Jurkat, Clone E6-1 (cell line): ENCODE results near the gene ANKRD33.

Source experiments
- DNase-seq: peaks from one replicate; pipeline ENCODE4 v3.0.0-alpha.2; 2011; ENCODE audit warnings: low read depth, low spot score
- H3K4me3 ChIP-seq: 2 replicates; pipeline ENCODE4 v1.5.1; 2011; ENCODE audit warnings: mild to moderate bottlenecking, low read length, control low read depth, moderate library complexity

The ANKRD33 gene

GRCh38 chr12:51855586-51856428, 32.1 kb upstream of the ANKRD33 start:
- no peak overlapping the region for H3K4me3 ChIP-seq
- DNase-seq, result no peak

- DNase-seq, result no peak
Observed at GRCh38 chr12:51860986-51861385, 26.9 kb upstream of the ANKRD33 start.

GRCh38 chr12:51862947-51863346, 25.0 kb upstream of the ANKRD33 start:
- DNase-seq, result no peak

More at GRCh38 chr12:51860986-51861385, 26.9 kb upstream of the ANKRD33 start:
- H3K4me3 ChIP-seq, result no peak overlapping the region

GRCh38 chr12:51863363-51863932, 24.5 kb upstream of the ANKRD33 start:
- no peak for DNase-seq
- H3K4me3 ChIP-seq, result no peak overlapping the region

More at GRCh38 chr12:51862947-51863346, 25.0 kb upstream of the ANKRD33 start:
- H3K4me3 ChIP-seq, result no peak overlapping the region

GRCh38 chr12:51863933-51864832, 23.7 kb upstream of the ANKRD33 start:
- DNase-seq, result no peak
- H3K4me3 ChIP-seq, result no peak overlapping the region

GRCh38 chr12:51864833-51865670, 22.9 kb upstream of the ANKRD33 start:
- no peak overlapping the region for H3K4me3 ChIP-seq
- no peak for DNase-seq

GRCh38 chr12:51865757-51866270, 22.1 kb upstream of the ANKRD33 start:
- no peak for DNase-seq
- no peak overlapping the region for H3K4me3 ChIP-seq

- DNase-seq, result no peak
- no peak overlapping the region for H3K4me3 ChIP-seq
Observed at GRCh38 chr12:51866324-51866723, 21.6 kb upstream of the ANKRD33 start.

GRCh38 chr12:51866762-51867161, 21.1 kb upstream of the ANKRD33 start:
- no peak for DNase-seq
- H3K4me3 ChIP-seq, result no peak overlapping the region

GRCh38 chr12:51867371-51867770, 20.5 kb upstream of the ANKRD33 start:
- no peak for DNase-seq
- H3K4me3 ChIP-seq, result no peak overlapping the region

- no peak overlapping the region for H3K4me3 ChIP-seq
- no peak for DNase-seq
Observed at GRCh38 chr12:51867796-51868428, 20.0 kb upstream of the ANKRD33 start.

- DNase-seq, result no peak
- H3K4me3 ChIP-seq, result no peak overlapping the region
Observed at GRCh38 chr12:51868821-51869495, 18.9 kb upstream of the ANKRD33 start.

- H3K4me3 ChIP-seq, result no peak overlapping the region
Observed at GRCh38 chr12:51869496-51869865, 18.4 kb upstream of the ANKRD33 start.

GRCh38 chr12:51869931-51870330, 18.0 kb upstream of the ANKRD33 start:
- no peak for DNase-seq
- H3K4me3 ChIP-seq, result no peak overlapping the region

More at GRCh38 chr12:51869496-51869865, 18.4 kb upstream of the ANKRD33 start:
- DNase-seq, result no peak

GRCh38 chr12:51870504-51870903, 17.4 kb upstream of the ANKRD33 start:
- no peak for DNase-seq
- no peak overlapping the region for H3K4me3 ChIP-seq

GRCh38 chr12:51871126-51871525, 16.8 kb upstream of the ANKRD33 start:
- DNase-seq, result no peak
- H3K4me3 ChIP-seq, result no peak overlapping the region

- no peak for DNase-seq
- H3K4me3 ChIP-seq, result no peak overlapping the region
Observed at GRCh38 chr12:51871918-51872688, 15.8 kb upstream of the ANKRD33 start.
